ENCODE data around the gene FBXO31. TPM values are rescaled to one million over a fixed set of nuclear protein-coding genes. Genes with fewer than 3 reads are reported as not detected.

FBXO31 gene
- total and polyA plus RNA-seq, 9 of the 15 experiments (the other 6 are each of a cell fraction or from before 2014, with no cell fraction given) = 0.18 to 33.3 (median 10.9) TPM

DNA sequence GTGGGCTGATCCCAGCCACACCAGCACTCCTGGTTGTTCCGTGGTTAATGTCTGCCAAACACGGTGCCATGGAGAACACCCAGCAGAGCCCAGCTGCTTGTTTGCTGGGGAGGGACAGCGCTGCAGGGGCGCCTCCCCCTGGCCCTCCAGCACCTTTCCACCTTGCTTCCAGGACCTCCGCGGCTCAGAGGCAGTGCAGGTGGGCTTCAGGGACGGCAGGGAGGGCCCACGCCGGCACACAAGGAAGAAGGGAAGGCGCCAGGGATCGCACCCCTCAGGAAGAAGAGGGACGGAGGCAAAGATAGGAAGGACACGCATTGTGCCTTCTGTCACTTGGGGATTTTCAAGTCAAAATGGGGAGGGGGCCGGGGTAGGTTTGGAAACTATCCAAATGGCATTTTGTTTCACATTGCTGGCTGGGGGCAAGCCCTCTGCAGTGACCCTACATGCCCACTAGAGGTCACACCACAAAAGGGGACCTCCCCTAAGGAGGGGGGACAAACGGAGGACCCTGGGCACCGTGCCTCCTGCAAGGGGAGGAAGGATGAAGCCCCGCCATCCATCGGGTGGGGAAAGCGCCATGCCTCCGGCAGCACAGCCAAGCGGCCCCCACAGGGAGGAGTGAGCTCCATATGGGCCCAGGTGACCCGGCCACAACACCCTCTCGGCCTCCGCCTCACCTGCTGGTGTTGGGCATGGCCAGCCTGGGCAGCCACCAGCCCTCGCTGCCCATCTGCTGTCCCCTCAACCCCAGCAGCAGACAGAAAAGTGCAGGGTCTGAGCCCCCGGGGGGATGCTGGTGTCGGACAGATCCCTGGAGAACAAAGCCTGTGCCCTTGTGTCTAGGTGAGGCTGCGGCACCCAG lies 58.9 kb downstream of the FBXO31 start (continued):
- TF ChIP-seq, protein P1, sequence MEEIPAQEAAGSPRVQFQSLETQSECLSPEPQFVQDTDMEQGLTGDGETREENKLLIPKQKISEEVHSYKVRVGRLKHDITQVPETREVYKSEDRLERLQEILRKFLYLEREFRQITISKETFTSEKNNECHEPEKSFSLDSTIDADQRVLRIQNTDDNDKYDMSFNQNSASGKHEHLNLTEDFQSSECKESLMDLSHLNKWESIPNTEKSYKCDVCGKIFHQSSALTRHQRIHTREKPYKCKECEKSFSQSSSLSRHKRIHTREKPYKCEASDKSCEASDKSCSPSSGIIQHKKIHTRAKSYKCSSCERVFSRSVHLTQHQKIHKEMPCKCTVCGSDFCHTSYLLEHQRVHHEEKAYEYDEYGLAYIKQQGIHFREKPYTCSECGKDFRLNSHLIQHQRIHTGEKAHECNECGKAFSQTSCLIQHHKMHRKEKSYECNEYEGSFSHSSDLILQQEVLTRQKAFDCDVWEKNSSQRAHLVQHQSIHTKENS (CRISPR knock-in tag; IDR thresholded peaks at IDR 0.05) = no peak
- TF ChIP-seq RB1 (IDR thresholded peaks at IDR 0.05; ENCODE audit: low read depth) (0 out of 2 replicates have a peak, but pooled peaks have one; percentile 35), ZNF583 (CRISPR knock-in tag; IDR thresholded peaks at IDR 0.05) (no peak), MAZ (CRISPR knock-in tag; conservative IDR thresholded peaks at IDR 0.05 in 1 of 2, IDR thresholded peaks at IDR 0.05 in 1 of 2) (peak in 1 of 2 experiments; percentile 80; a peak in 2 of 4 replicates), ZNF263 (CRISPR knock-in tag; IDR thresholded peaks at IDR 0.05; ENCODE audit: borderline replicate concordance) (peak; percentile 37; the same call in 1 of the 2 replicates), IRF2 (CRISPR knock-in tag; IDR thresholded peaks at IDR 0.05) (no peak), DMBX1 (CRISPR knock-in tag; IDR thresholded peaks at IDR 0.05; ENCODE audit: borderline replicate concordance) (no peak), HDAC6 (IDR thresholded peaks at IDR 0.05; ENCODE audit: low read depth, low read length) (no peak), KAT2B (IDR thresholded peaks at IDR 0.05; ENCODE audit: low read depth, low read length) (no peak), HDAC1 (IDR thresholded peaks at IDR 0.05) (no peak), LEF1 (IDR thresholded peaks at IDR 0.05) (no peak)
- TF ChIP-seq, protein P2, sequence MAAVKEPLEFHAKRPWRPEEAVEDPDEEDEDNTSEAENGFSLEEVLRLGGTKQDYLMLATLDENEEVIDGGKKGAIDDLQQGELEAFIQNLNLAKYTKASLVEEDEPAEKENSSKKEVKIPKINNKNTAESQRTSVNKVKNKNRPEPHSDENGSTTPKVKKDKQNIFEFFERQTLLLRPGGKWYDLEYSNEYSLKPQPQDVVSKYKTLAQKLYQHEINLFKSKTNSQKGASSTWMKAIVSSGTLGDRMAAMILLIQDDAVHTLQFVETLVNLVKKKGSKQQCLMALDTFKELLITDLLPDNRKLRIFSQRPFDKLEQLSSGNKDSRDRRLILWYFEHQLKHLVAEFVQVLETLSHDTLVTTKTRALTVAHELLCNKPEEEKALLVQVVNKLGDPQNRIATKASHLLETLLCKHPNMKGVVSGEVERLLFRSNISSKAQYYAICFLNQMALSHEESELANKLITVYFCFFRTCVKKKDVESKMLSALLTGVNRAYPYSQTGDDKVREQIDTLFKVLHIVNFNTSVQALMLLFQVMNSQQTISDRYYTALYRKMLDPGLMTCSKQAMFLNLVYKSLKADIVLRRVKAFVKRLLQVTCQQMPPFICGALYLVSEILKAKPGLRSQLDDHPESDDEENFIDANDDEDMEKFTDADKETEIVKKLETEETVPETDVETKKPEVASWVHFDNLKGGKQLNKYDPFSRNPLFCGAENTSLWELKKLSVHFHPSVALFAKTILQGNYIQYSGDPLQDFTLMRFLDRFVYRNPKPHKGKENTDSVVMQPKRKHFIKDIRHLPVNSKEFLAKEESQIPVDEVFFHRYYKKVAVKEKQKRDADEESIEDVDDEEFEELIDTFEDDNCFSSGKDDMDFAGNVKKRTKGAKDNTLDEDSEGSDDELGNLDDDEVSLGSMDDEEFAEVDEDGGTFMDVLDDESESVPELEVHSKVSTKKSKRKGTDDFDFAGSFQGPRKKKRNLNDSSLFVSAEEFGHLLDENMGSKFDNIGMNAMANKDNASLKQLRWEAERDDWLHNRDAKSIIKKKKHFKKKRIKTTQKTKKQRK (IDR thresholded peaks at IDR 0.05; ENCODE audit: borderline replicate concordance, low read depth, low read length) = no peak
- TF ChIP-seq, protein P3, sequence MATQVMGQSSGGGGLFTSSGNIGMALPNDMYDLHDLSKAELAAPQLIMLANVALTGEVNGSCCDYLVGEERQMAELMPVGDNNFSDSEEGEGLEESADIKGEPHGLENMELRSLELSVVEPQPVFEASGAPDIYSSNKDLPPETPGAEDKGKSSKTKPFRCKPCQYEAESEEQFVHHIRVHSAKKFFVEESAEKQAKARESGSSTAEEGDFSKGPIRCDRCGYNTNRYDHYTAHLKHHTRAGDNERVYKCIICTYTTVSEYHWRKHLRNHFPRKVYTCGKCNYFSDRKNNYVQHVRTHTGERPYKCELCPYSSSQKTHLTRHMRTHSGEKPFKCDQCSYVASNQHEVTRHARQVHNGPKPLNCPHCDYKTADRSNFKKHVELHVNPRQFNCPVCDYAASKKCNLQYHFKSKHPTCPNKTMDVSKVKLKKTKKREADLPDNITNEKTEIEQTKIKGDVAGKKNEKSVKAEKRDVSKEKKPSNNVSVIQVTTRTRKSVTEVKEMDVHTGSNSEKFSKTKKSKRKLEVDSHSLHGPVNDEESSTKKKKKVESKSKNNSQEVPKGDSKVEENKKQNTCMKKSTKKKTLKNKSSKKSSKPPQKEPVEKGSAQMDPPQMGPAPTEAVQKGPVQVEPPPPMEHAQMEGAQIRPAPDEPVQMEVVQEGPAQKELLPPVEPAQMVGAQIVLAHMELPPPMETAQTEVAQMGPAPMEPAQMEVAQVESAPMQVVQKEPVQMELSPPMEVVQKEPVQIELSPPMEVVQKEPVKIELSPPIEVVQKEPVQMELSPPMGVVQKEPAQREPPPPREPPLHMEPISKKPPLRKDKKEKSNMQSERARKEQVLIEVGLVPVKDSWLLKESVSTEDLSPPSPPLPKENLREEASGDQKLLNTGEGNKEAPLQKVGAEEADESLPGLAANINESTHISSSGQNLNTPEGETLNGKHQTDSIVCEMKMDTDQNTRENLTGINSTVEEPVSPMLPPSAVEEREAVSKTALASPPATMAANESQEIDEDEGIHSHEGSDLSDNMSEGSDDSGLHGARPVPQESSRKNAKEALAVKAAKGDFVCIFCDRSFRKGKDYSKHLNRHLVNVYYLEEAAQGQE (IDR thresholded peaks at IDR 0.05; ENCODE audit: borderline replicate concordance) = peak; percentile 45; the same call in 1 of the 2 replicates
- TF ChIP-seq, protein P3 (CRISPR knock-in tag; IDR thresholded peaks at IDR 0.05; ENCODE audit: low read depth) = no peak

Data from K562 (cell line).